ENCODE measurements around the gene RNASE12. TPM values are rescaled to one million over a fixed set of nuclear protein-coding genes. Genes with fewer than 3 reads are reported as not detected.

Gene RNASE12
- total RNA-seq, 1 experiment from 2014 or later = not detected

GRCh38 chr14:20583142-20583541 is 8.0 kb downstream of the RNASE12 start:
- ChIA-PET RAD21 (ENCODE audit: low non-redundant PET in 1 of 2, low total read pairs in 2 of 2, uncharacterized antibody in 2 of 2, unreplicated experiment in 2 of 2) (no interaction called here), POLR2A (no interaction called here), CTCF (no interaction called here)
- Histone ChIP-seq H3K36me3 (ENCODE audit: control insufficient read depth in 1 of 2, insufficient read depth in 2 of 2, low read length in 2 of 2) (no peaks in the 10 kb centered on the region), H3K9me2 (ENCODE audit: insufficient read depth) (no peaks in the 10 kb centered on the region), H3K27ac (ENCODE audit: low read depth, low read length) (no peak overlapping the region), H3K79me2 (ENCODE audit: insufficient read depth, low read length) (no peaks in the 10 kb centered on the region), H3K4me2 (ENCODE audit: low read length) (no peak overlapping the region), H3K4me3 (replicated peaks in 1 of 2; ENCODE audit: low read depth in 1 of 2, low read length in 2 of 2) (no peak overlapping the region), H3K4me1 (ENCODE audit: control insufficient read depth in 1 of 2, insufficient read depth in 2 of 2, low read length in 2 of 2) (no peaks in the 10 kb centered on the region), H3K9ac (ENCODE audit: low read length) (no peak overlapping the region), H4K20me1 (ENCODE audit: insufficient read depth) (no peaks in the 10 kb centered on the region), H3K27me3 (ENCODE audit: insufficient read depth, low read length) (peaks cover 18% of the 10 kb centered on the region; the same call in 1 of the 2 replicates), H3K9me3 (ENCODE audit: control insufficient read depth in 1 of 2, insufficient read depth in 1 of 2, low read depth in 1 of 2, low read length in 2 of 2) (no peaks in the 10 kb centered on the region), H2AFZ (ENCODE audit: low read depth, low read length, poor library complexity, severe bottlenecking) (no peak overlapping the region)
- intact Hi-C loops (cut with micrococcal nuclease) = loop anchor here (10.0 kb wide), 1 partner anchor 48 kb away; no protein-coding TSS in a partner anchor
- no peak for DNase-seq (ENCODE audit: low read depth, low spot score)
- BruUV-seq (replicated peaks) = no TSS peak
- TF ChIP-seq RAD21 (IDR thresholded peaks at IDR 0.05; ENCODE audit: low read depth) (no peak), POLR2AphosphoS5 (IDR thresholded peaks at IDR 0.05; ENCODE audit: low read depth, low read length) (no peak), EZH2 (IDR thresholded peaks at IDR 0.05) (no peak), REST (IDR thresholded peaks at IDR 0.05; ENCODE audit: low read depth) (no peak), CEBPB (IDR thresholded peaks at IDR 0.05; ENCODE audit: low read depth) (no peak), TCF7L2 (IDR thresholded peaks at IDR 0.05; ENCODE audit: borderline replicate concordance, extremely low read depth, insufficient read depth, insufficient read length) (no peak), EGR1 (IDR thresholded peaks at IDR 0.05; ENCODE audit: low read depth) (no peak), CBX3 (IDR thresholded peaks at IDR 0.05; ENCODE audit: low read depth) (no peak), SRF (IDR thresholded peaks at IDR 0.05; ENCODE audit: low read depth) (no peak), ATF3 (IDR thresholded peaks at IDR 0.05) (no peak), JUND (IDR thresholded peaks at IDR 0.05) (no peak), ELF1 (IDR thresholded peaks at IDR 0.05; ENCODE audit: borderline replicate concordance, low read depth) (no peak), ZNF274 (IDR thresholded peaks at IDR 0.05; ENCODE audit: low read depth, low read length) (no peak), FOSL1 (IDR thresholded peaks at IDR 0.05; ENCODE audit: low read depth) (no peak), ZBTB33 (IDR thresholded peaks at IDR 0.05; ENCODE audit: extremely low read depth, insufficient replicate concordance, low read length) (no peak), CTCF (IDR thresholded peaks at IDR 0.05 in 2 of 3, conservative IDR thresholded peaks at IDR 0.05 in 1 of 3; ENCODE audit: borderline replicate concordance in 1 of 3, insufficient read depth in 1 of 3, low read depth in 2 of 3, low read length in 2 of 3) (no peak), ZFX (IDR thresholded peaks at IDR 0.05) (no peak), EZH2phosphoT487 (IDR thresholded peaks at IDR 0.05; ENCODE audit: borderline replicate concordance) (no peak)
- no peak for ATAC-seq

All from HCT116 (cell line).